Caco-2 (cell line): ENCODE results near the gene TMCO6. TPM values are rescaled to one million over a fixed set of nuclear protein-coding genes. Genes with fewer than 3 reads are reported as not detected.

ENCODE experiments used
- BruUV-seq: library from RNA; stranded (reverse); fragments of 400-500 nt; replicated peaks from 2 replicates; lab custom pipeline; 2021; lab: Mats Ljungman, UMichigan
- CTCF ChIA-PET: fragments of 300-600 bp; sonication (Branson Sonifier 250); formaldehyde crosslinking; loops from one replicate; lab custom pipeline; 2022; ENCODE audit warnings: antibody characterized with exemption; lab: Charles Lee
- POLR2A ChIA-PET: fragments of 300-600 bp; sonication (Branson Sonifier 250); formaldehyde crosslinking; loops from one replicate; lab custom pipeline; 2022; ENCODE audit warnings: antibody characterized with exemption; lab: Charles Lee
- DNase-seq, 2 experiments: peaks; one replicate each; pipeline versions ENCODE4 v3.0.0 to v3.0.0-alpha.2; 2020 to 2022
- H3K27me3 ChIP-seq: replicated peaks from 2 replicates; pipeline ENCODE4 v1.6.0; 2011; ENCODE audit warnings: low read length; ENCODE audit not compliant: control insufficient read depth, insufficient read depth
- H3K36me3 ChIP-seq: 2 replicates; pipeline ENCODE4 v1.5.1; 2011; ENCODE audit warnings: low read length; ENCODE audit not compliant: control insufficient read depth, insufficient read depth
- H3K4me1 ChIP-seq: fragments of 250-450 bp; sonication (Bioruptor Pico); 2 replicates; pipeline ENCODE4 v1.5.1; 2020; ENCODE audit warnings: mild to moderate bottlenecking
- H3K4me3 ChIP-seq: 2 replicates; pipeline ENCODE4 v1.5.1; 2011; ENCODE audit warnings: low read depth, mild to moderate bottlenecking, control low read depth, low read length
- H3K9me3 ChIP-seq: fragments of 250-450 bp; sonication (Bioruptor Pico); 2 replicates; pipeline ENCODE4 v1.5.1; 2020; ENCODE audit warnings: mild to moderate bottlenecking, moderate library complexity
- H3K27ac Mint-ChIP-seq: one replicate; pipeline ENCODE4 v1.8.0; 2022; ENCODE audit warnings: mixed read lengths; ENCODE audit not compliant: unreplicated experiment
- H3K27me3 Mint-ChIP-seq: one replicate; pipeline ENCODE4 v1.8.0; 2022; ENCODE audit warnings: mixed read lengths; ENCODE audit not compliant: insufficient read depth, unreplicated experiment
- H3K36me3 Mint-ChIP-seq: one replicate; pipeline ENCODE4 v1.8.0; 2022; ENCODE audit warnings: mild to moderate bottlenecking, mixed read lengths; ENCODE audit not compliant: insufficient read depth, unreplicated experiment
- H3K4me1 Mint-ChIP-seq: one replicate; pipeline ENCODE4 v1.8.0; 2022; ENCODE audit warnings: low read depth, mixed read lengths; ENCODE audit not compliant: unreplicated experiment
- H3K4me3 Mint-ChIP-seq: one replicate; pipeline ENCODE4 v1.8.0; 2022; ENCODE audit warnings: mild to moderate bottlenecking, moderate library complexity, mixed read lengths; ENCODE audit not compliant: unreplicated experiment
- H3K9me3 Mint-ChIP-seq: one replicate; pipeline ENCODE4 v1.8.0; 2022; ENCODE audit warnings: mixed read lengths; ENCODE audit not compliant: unreplicated experiment
- intact Hi-C: fragments of 100-400 bp; cut with micrococcal nuclease; formaldehyde crosslinking; loops from one replicate; pipeline ENCODE4 v1.10.0; 2022; ENCODE audit not compliant: unreplicated experiment
- total RNA-seq: library from RNA; stranded (reverse); gene quantifications from 2 replicates; pipeline ENCODE4 v1.2.3, GENCODE V29; 2022
- TF ChIP-seq, protein P1 (sequence below), 2 experiments: fragments of 200-600 bp in 1 of 2; IDR thresholded peaks; 1 replicate in 1 of 2; 2 replicates in 1 of 2; pipeline versions ENCODE4 v1.5.1 to v1.8.0; 2011 to 2022; ENCODE audit warnings: antibody characterized with exemption in 1 of 2, control low read depth in 1 of 2, inconsistent platforms in 1 of 2, low read depth in 1 of 2, low read length in 1 of 2, mild to moderate bottlenecking in 1 of 2, moderate library complexity in 1 of 2; ENCODE audit not compliant: insufficient read depth in 1 of 2, severe bottlenecking in 1 of 2, unreplicated experiment in 1 of 2

TMCO6 gene
- total RNA-seq, 1 experiment from 2014 or later, result 37.8 TPM

DNA sequence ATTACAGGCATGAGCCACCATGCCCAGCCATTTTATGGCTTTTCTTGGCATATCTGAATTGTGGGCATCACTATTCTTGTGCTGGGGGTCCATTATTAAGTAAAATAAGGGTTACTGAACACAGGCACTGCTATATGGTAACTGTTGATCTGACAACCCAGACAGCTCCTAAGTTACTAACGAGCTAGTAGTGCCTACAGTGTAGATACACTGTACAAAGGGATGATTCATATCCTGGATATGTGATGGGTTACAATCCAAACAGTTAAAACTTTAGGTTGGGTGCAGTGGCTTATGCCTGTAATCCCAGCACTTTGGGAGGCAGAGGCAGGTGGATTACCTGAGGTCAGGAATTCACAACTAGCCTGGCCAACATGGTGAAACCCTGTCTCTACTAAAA, 10.5 kb upstream of the TMCO6 start:
- no peak for DNase-seq
- TF ChIP-seq, protein P1, sequence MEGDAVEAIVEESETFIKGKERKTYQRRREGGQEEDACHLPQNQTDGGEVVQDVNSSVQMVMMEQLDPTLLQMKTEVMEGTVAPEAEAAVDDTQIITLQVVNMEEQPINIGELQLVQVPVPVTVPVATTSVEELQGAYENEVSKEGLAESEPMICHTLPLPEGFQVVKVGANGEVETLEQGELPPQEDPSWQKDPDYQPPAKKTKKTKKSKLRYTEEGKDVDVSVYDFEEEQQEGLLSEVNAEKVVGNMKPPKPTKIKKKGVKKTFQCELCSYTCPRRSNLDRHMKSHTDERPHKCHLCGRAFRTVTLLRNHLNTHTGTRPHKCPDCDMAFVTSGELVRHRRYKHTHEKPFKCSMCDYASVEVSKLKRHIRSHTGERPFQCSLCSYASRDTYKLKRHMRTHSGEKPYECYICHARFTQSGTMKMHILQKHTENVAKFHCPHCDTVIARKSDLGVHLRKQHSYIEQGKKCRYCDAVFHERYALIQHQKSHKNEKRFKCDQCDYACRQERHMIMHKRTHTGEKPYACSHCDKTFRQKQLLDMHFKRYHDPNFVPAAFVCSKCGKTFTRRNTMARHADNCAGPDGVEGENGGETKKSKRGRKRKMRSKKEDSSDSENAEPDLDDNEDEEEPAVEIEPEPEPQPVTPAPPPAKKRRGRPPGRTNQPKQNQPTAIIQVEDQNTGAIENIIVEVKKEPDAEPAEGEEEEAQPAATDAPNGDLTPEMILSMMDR (IDR thresholded peaks at IDR 0.05; ENCODE audit: insufficient read depth in 1 of 2, low read depth in 1 of 2, low read length in 1 of 2, severe bottlenecking in 1 of 2, unreplicated experiment in 1 of 2), result no peak
- no peak overlapping the region for H3K27ac Mint-ChIP-seq
- ChIA-PET CTCF (no interaction called here), POLR2A (no interaction called here)
- no peaks in the 10 kb centered on the region for H3K36me3 ChIP-seq
- no peaks in the 10 kb centered on the region for H3K27me3 ChIP-seq
- peaks cover 4% of the 10 kb centered on the region for H3K4me1 ChIP-seq
- H3K4me1 Mint-ChIP-seq, result no peaks in the 10 kb centered on the region
- H3K9me3 ChIP-seq, result peaks cover 24% of the 10 kb centered on the region
- H3K4me3 Mint-ChIP-seq, result no peak overlapping the region
- intact Hi-C loops, result no loop called here
- H3K9me3 Mint-ChIP-seq, result peaks cover 16% of the 10 kb centered on the region
- H3K27me3 Mint-ChIP-seq, result no peaks in the 10 kb centered on the region
- H3K36me3 Mint-ChIP-seq, result peaks cover 16% of the 10 kb centered on the region
- H3K4me3 ChIP-seq, result no peak overlapping the region
- BruUV-seq, result no TSS peak

DNA sequence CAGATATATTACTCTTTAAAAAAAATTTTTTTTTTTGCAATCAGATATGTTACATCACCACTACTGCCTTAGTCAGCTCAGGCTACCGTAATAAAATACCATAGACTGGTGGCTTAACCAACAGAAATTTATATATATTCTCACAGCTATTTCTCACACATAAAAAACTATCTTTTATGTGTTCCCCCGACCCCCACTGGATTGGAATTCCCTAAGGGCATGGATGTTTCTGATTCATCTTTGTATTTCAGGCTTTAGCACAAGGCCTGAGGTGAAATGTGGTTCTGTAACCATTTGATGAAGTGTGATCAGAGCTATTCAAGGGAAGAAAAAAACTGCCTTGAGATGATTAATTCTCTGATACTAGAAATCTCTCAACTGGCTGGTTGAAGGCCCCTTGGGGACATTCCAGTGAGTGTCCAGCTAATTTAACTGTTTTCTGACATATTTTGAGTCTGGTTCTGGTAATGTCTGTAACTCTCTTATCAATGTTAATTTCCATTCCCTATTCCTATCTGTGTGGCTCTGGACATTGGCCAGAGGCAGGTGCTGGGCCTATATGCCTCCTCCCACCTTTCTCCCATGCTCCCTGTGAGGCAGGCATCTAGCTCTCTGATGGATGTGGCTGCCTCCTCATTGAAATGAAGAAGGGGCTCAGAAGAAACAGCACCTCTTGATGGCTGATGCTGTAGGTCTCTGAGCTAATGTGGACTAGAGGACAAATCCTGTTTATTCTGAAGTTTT, 8.8 kb upstream of the TMCO6 start:
- Mint-ChIP-seq H3K27me3 (no peaks in the 10 kb centered on the region), H3K36me3 (peaks cover 18% of the 10 kb centered on the region), H3K4me1 (no peaks in the 10 kb centered on the region), H3K4me3 (peak overlapping the region; percentile 45), H3K9me3 (peaks cover 8% of the 10 kb centered on the region), H3K27ac (no peak overlapping the region)
- TF ChIP-seq, protein P1 (IDR thresholded peaks at IDR 0.05; ENCODE audit: insufficient read depth in 1 of 2, low read depth in 1 of 2, low read length in 1 of 2, severe bottlenecking in 1 of 2, unreplicated experiment in 1 of 2), result no peak
- H3K27me3 ChIP-seq, result no peaks in the 10 kb centered on the region
- no peaks in the 10 kb centered on the region for H3K36me3 ChIP-seq
- no peak overlapping the region for H3K4me3 ChIP-seq
- POLR2A ChIA-PET, result no interaction called here
- BruUV-seq, result no TSS peak
- H3K4me1 ChIP-seq, result peaks cover 4% of the 10 kb centered on the region
- intact Hi-C loops, result no loop called here
- H3K9me3 ChIP-seq, result peaks cover 24% of the 10 kb centered on the region
- CTCF ChIA-PET, result no interaction called here
- no peak for DNase-seq

DNA sequence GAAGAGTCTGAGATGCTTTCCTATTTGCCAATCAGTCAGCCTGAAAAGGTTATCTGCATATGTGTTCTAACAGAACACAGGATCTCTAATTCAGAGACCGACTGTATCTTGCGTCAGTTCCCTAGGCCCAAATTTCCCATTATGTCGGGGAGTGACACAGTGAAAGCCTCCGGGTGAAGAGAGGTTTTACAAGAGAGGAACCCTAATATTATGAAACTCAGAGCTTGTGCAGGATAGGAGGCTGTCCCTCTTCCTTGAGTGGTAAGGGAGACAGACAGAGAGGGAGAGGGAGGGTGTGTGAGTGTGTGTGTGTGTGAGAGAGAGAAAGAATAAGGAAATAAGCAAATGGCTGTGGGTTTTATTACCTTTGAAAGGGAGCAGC, 8.2 kb upstream of the TMCO6 start:
- Histone ChIP-seq H3K27me3 (no peaks in the 10 kb centered on the region), H3K36me3 (no peaks in the 10 kb centered on the region), H3K4me3 (no peak overlapping the region), H3K4me1 (peaks cover 4% of the 10 kb centered on the region), H3K9me3 (peaks cover 24% of the 10 kb centered on the region)
- Mint-ChIP-seq H3K4me3 (peak overlapping the region; percentile 45), H3K27ac (no peak overlapping the region), H3K27me3 (no peaks in the 10 kb centered on the region), H3K9me3 (peaks cover 3% of the 10 kb centered on the region), H3K4me1 (no peaks in the 10 kb centered on the region), H3K36me3 (peaks cover 16% of the 10 kb centered on the region)
- CTCF ChIA-PET, result no interaction called here
- no peak for DNase-seq
- POLR2A ChIA-PET, result no interaction called here
- TF ChIP-seq, protein P1 (IDR thresholded peaks at IDR 0.05; ENCODE audit: insufficient read depth in 1 of 2, low read depth in 1 of 2, low read length in 1 of 2, severe bottlenecking in 1 of 2, unreplicated experiment in 1 of 2), result no peak
- BruUV-seq, result no TSS peak
- intact Hi-C loops, result no loop called here
